Measurements from ENCODE around the gene SEC24A.
"Not testable (repeated sequence)": the region's sequence is repeated elsewhere in the genome, so short reads cannot be mapped to it uniquely, and the experiment has no call there.

The SEC24A gene

GRCh38 chr5:134650660-134651059, 2.1 kb downstream of the SEC24A start:
- not testable (repeated sequence) for DNase-seq

- DNase-seq = no peak
These were observed 2.9 kb downstream of the SEC24A start for GRCh38 chr5:134651531-134651930.

GRCh38 chr5:134656690-134657089, 8.1 kb downstream of the SEC24A start:
- no peak for DNase-seq

- DNase-seq = no peak
These were observed 10.9 kb downstream of the SEC24A start for GRCh38 chr5:134659456-134659855.

- no peak for DNase-seq
These were observed 11.3 kb downstream of the SEC24A start for GRCh38 chr5:134659922-134660321.

GRCh38 chr5:134662971-134663370, 14.4 kb downstream of the SEC24A start:
- no peak for DNase-seq

- DNase-seq = no peak
These were observed 15.9 kb downstream of the SEC24A start for GRCh38 chr5:134664448-134664847.

- not testable (repeated sequence) for DNase-seq
These were observed 25.0 kb downstream of the SEC24A start for GRCh38 chr5:134673546-134673945.

- DNase-seq = not testable (repeated sequence)
These were observed 28.8 kb downstream of the SEC24A start for GRCh38 chr5:134677357-134677756.

- DNase-seq = not testable (repeated sequence)
These were observed 41.6 kb downstream of the SEC24A start for GRCh38 chr5:134690144-134690543.

GRCh38 chr5:134692722-134693121, 44.1 kb downstream of the SEC24A start:
- no peak for DNase-seq

GRCh38 chr5:134708301-134708700, 59.7 kb downstream of the SEC24A start:
- DNase-seq = no peak

- no peak for DNase-seq
These were observed 65.5 kb downstream of the SEC24A start for GRCh38 chr5:134714120-134714519.

- DNase-seq = no peak
These were observed 66.0 kb downstream of the SEC24A start for GRCh38 chr5:134714541-134714940.

GRCh38 chr5:134715466-134715865, 66.9 kb downstream of the SEC24A start:
- not testable (repeated sequence) for DNase-seq

- DNase-seq = no peak
These were observed 76.3 kb downstream of the SEC24A start for GRCh38 chr5:134724872-134725271.

- DNase-seq = no peak
These were observed 84.2 kb downstream of the SEC24A start for GRCh38 chr5:134732819-134733218.

- DNase-seq = no peak
These were observed 86.7 kb downstream of the SEC24A start for GRCh38 chr5:134735243-134735642.

- no peak for DNase-seq
These were observed 87.7 kb downstream of the SEC24A start for GRCh38 chr5:134736173-134736812.

- peak; percentile 84 for DNase-seq
These were observed 89.8 kb downstream of the SEC24A start, which contains the start of gene CAMLG for GRCh38 chr5:134738133-134738962. TSS of gene CAMLG (plus strand) at chr5:134738548. CDS start at chr5:134738621, 73 bp downstream.

- DNase-seq = no peak
These were observed 90.5 kb downstream of the SEC24A start for GRCh38 chr5:134738963-134739661.

GRCh38 chr5:134741052-134741451, 92.5 kb downstream of the SEC24A start:
- DNase-seq = no peak

- DNase-seq = no peak
These were observed 93.5 kb downstream of the SEC24A start for GRCh38 chr5:134742134-134742533.

GRCh38 chr5:134749415-134749814, 100.8 kb downstream of the SEC24A start:
- DNase-seq = no peak
